HL-60 (cell line): ENCODE measurements around the gene CTIF.

Experiments used
- DNase-seq, 2 experiments: peaks; one replicate each; pipeline ENCODE4 v3.0.0-alpha.2; 2010 to 2020; ENCODE audit warnings: low read depth in 1 of 2, low spot score in 1 of 2
- H3K27ac ChIP-seq: fragments of 250-450 bp; sonication (Bioruptor Pico); replicated peaks from 2 replicates; pipeline ENCODE4 v1.5.1; 2020; ENCODE audit warnings: mild to moderate bottlenecking, moderate library complexity
- H3K27me3 ChIP-seq: fragments of 250-450 bp; sonication (Bioruptor Pico); 2 replicates; pipeline ENCODE4 v1.5.1; 2021; ENCODE audit warnings: mild to moderate bottlenecking, moderate library complexity; ENCODE audit not compliant: insufficient read depth, poor library complexity, severe bottlenecking
- H3K4me3 ChIP-seq: replicated peaks from 2 replicates; pipeline ENCODE4 v1.5.1; 2011; ENCODE audit warnings: mild to moderate bottlenecking, control low read depth, low read length; ENCODE audit not compliant: insufficient read depth
- GABPA ChIP-seq: IDR thresholded peaks from 2 replicates; pipeline ENCODE4 v1.6.1; 2012; ENCODE audit warnings: low read depth
- POLR2AphosphoS5 ChIP-seq: IDR thresholded peaks from 2 replicates; pipeline ENCODE4 v1.6.1; 2012; ENCODE audit warnings: low read depth
- REST ChIP-seq: IDR thresholded peaks from 2 replicates; pipeline ENCODE4 v1.6.1; 2012; ENCODE audit warnings: low read depth; ENCODE audit not compliant: insufficient replicate concordance
- SPI1 ChIP-seq: IDR thresholded peaks from 2 replicates; pipeline ENCODE4 v1.6.1; 2012; ENCODE audit warnings: low read depth, mild to moderate bottlenecking, borderline replicate concordance
- TF ChIP-seq, protein P1 (sequence below): IDR thresholded peaks from one replicate; pipeline ENCODE4 v1.5.1; 2011; ENCODE audit warnings: low read length, control low read depth, inconsistent platforms; ENCODE audit not compliant: insufficient read depth

The CTIF gene

DNA sequence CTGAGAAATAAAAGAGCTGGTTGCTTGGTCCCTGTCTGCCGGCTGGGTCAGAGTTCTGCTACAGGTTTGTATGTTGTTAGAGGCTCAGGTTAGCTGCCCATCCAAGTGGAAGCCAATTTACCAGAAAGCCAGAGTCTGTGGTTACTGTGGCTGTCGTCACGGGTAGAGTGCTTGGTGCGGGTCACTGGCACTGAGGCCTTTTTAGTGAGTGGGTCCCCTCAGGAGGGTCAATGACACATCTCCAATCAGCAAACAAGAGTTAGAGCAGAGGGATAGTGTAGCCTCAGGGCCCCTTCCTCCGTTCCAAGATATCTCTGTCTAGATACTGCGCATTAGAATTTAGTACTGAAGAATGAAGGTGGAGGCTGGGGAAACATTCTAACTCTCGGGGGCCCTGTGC lies 41.2 kb downstream of the CTIF start:
- no peak for DNase-seq
- TF ChIP-seq, protein P1, sequence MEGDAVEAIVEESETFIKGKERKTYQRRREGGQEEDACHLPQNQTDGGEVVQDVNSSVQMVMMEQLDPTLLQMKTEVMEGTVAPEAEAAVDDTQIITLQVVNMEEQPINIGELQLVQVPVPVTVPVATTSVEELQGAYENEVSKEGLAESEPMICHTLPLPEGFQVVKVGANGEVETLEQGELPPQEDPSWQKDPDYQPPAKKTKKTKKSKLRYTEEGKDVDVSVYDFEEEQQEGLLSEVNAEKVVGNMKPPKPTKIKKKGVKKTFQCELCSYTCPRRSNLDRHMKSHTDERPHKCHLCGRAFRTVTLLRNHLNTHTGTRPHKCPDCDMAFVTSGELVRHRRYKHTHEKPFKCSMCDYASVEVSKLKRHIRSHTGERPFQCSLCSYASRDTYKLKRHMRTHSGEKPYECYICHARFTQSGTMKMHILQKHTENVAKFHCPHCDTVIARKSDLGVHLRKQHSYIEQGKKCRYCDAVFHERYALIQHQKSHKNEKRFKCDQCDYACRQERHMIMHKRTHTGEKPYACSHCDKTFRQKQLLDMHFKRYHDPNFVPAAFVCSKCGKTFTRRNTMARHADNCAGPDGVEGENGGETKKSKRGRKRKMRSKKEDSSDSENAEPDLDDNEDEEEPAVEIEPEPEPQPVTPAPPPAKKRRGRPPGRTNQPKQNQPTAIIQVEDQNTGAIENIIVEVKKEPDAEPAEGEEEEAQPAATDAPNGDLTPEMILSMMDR: no peak
- TF ChIP-seq REST (no peak), SPI1 (no peak), GABPA (no peak), POLR2AphosphoS5 (no peak)
- no peak overlapping the region for H3K27ac ChIP-seq

DNA sequence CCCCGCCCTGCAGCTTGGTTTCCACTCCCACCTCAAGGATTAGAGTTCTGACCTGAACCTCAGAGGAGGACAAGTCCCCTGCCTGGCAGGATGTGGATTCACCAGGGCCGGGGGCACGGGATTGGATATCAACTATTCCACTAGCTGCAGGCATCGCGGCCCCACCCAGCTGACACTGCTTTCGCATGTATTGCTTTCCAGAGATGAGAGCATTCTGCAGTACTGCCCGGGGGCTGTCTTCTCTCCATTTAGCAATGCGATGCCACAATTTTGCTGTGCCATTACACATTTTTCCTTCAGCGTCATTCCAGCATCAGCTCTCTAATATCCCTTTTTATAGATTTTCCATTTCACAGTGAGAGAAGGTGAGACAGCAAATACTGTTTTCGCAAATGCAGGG lies 42.0 kb downstream of the CTIF start:
- Histone ChIP-seq H3K4me3 (no peak overlapping the region), H3K27me3 (no peaks in the 10 kb centered on the region), H3K27ac (no peak overlapping the region)
- DNase-seq: no peak
- no peak for TF ChIP-seq GABPA
- TF ChIP-seq, protein P1: no peak

More for the DNA sequence above, 41.2 kb downstream of the CTIF start:
- H3K4me3 ChIP-seq: no peak overlapping the region
- no peaks in the 10 kb centered on the region for H3K27me3 ChIP-seq

GRCh38 chr18:48581206-48581605 lies 42.4 kb downstream of the CTIF start:
- H3K27me3 ChIP-seq: no peaks in the 10 kb centered on the region
- H3K4me3 ChIP-seq: no peak overlapping the region
- no peak for DNase-seq
- no peak overlapping the region for H3K27ac ChIP-seq
- no peak for TF ChIP-seq REST
- TF ChIP-seq SPI1: no peak
- no peak for TF ChIP-seq GABPA
- no peak for TF ChIP-seq POLR2AphosphoS5
- TF ChIP-seq, protein P1: no peak

GRCh38 chr18:48581941-48582340 lies 43.1 kb downstream of the CTIF start:
- no peaks in the 10 kb centered on the region for H3K27me3 ChIP-seq
- DNase-seq: no peak
- H3K27ac ChIP-seq: no peak overlapping the region
- no peak overlapping the region for H3K4me3 ChIP-seq
- TF ChIP-seq GABPA (no peak), SPI1 (no peak), REST (no peak), POLR2AphosphoS5 (no peak)
